ENCODE results near the gene ATXN10. TPM values are rescaled to one million over a fixed set of nuclear protein-coding genes. Genes with fewer than 3 reads are reported as not detected.

ATXN10 gene
- total RNA-seq, 4 donors from 2014 or later = 28.4 to 184 (median 66.3) TPM

DNA sequence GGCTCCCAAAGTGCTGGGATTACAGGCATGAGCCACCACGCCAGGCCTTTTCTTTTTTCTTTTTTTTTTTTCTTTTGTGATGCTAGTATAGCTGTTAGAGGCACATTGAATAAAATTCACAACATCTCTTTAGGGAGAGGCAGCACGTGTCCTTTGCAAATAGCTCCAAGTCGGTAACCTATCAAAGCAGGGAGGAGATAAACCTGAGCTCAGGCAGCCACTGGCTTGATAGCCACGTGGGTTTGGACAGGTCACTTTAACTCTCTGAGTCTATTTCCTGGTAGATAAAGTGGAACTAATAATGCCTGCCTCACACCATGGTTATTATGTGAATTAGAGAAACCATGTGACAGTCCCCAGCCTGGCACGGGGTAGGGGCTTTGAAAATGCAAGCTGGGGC lies 43.1 kb upstream of the ATXN10 start:
- no peak for TF ChIP-seq POLR2A (IDR thresholded peaks at IDR 0.05)
- peak in 1 of 3 donors; percentile 0 for DNase-seq
- no peaks in the 10 kb centered on the region for H3K9me3 ChIP-seq
- H3K36me3 ChIP-seq = no peaks in the 10 kb centered on the region
- H3K27ac ChIP-seq = no peak overlapping the region
- H3K4me1 ChIP-seq = no peaks in the 10 kb centered on the region
- no peaks in the 10 kb centered on the region for H3K27me3 ChIP-seq
- H3K4me3 ChIP-seq = no peak overlapping the region

DNA sequence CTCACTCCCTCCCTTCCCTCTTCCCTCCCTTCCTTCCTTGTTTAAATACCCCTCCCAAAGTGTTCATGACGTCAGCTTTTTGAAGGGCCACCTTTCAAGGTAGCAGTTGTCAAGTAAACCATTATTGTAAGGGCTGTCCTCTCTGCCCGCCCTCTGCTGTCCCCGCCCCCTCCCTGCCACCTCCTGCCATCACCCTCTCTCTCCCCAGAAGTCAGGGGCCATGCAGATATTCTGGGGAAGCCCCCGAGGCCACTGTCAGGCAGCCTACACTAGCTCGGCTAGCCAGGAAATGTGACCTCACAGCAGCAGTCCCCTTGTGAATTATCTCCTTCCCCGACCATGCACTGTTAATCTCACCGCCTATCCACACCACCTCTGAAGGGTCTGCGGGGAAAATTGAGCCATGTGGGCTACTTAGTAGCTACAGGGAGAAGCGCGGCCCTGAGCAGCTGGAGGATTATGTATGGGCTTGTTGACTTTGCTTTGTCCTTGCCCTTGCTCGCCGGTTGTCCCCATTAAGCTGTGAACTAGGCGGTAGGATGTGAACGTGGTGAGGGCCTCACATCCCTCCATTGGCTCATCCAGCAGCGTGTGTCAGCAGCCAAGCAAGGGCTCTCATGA lies 42.1 kb upstream of the ATXN10 start:
- Histone ChIP-seq H3K4me3 (no peak overlapping the region), H3K27ac (no peak overlapping the region), H3K9me3 (no peaks in the 10 kb centered on the region), H3K27me3 (no peaks in the 10 kb centered on the region), H3K4me1 (no peaks in the 10 kb centered on the region), H3K36me3 (no peaks in the 10 kb centered on the region)
- DNase-seq = peak in 1 of 3 donors; percentile 29
- no peak for TF ChIP-seq POLR2A (IDR thresholded peaks at IDR 0.05)
- TF ChIP-seq, protein P1, sequence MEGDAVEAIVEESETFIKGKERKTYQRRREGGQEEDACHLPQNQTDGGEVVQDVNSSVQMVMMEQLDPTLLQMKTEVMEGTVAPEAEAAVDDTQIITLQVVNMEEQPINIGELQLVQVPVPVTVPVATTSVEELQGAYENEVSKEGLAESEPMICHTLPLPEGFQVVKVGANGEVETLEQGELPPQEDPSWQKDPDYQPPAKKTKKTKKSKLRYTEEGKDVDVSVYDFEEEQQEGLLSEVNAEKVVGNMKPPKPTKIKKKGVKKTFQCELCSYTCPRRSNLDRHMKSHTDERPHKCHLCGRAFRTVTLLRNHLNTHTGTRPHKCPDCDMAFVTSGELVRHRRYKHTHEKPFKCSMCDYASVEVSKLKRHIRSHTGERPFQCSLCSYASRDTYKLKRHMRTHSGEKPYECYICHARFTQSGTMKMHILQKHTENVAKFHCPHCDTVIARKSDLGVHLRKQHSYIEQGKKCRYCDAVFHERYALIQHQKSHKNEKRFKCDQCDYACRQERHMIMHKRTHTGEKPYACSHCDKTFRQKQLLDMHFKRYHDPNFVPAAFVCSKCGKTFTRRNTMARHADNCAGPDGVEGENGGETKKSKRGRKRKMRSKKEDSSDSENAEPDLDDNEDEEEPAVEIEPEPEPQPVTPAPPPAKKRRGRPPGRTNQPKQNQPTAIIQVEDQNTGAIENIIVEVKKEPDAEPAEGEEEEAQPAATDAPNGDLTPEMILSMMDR (IDR thresholded peaks at IDR 0.05) = no peak

DNA sequence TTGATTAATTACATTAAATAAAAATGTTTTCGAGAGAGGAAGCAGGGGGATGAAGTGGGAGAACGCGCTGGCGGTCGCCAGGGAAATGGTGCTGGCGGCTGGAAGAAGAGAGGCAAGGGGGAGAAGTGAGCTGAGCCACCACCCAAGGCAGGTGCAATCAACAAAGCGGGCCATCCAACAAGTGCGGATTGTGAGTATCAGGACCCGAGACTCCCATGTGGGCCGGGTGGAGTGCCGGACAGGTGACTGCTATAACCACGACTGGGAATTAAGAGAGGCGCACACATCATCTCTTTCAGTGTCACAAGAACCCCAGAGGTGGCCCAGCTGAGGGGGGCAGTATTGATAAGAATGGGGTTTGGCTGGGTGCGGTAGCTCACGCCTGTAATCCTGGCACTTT lies 41.2 kb upstream of the ATXN10 start:
- H3K9me3 ChIP-seq = no peaks in the 10 kb centered on the region
- TF ChIP-seq, protein P1 (IDR thresholded peaks at IDR 0.05) = no peak
- TF ChIP-seq POLR2A (IDR thresholded peaks at IDR 0.05) = no peak
- H3K27ac ChIP-seq = no peak overlapping the region
- no peaks in the 10 kb centered on the region for H3K36me3 ChIP-seq
- peak in 1 of 3 donors; percentile 5 for DNase-seq
- H3K27me3 ChIP-seq = no peaks in the 10 kb centered on the region
- no peaks in the 10 kb centered on the region for H3K4me1 ChIP-seq
- H3K4me3 ChIP-seq = no peak overlapping the region

DNA sequence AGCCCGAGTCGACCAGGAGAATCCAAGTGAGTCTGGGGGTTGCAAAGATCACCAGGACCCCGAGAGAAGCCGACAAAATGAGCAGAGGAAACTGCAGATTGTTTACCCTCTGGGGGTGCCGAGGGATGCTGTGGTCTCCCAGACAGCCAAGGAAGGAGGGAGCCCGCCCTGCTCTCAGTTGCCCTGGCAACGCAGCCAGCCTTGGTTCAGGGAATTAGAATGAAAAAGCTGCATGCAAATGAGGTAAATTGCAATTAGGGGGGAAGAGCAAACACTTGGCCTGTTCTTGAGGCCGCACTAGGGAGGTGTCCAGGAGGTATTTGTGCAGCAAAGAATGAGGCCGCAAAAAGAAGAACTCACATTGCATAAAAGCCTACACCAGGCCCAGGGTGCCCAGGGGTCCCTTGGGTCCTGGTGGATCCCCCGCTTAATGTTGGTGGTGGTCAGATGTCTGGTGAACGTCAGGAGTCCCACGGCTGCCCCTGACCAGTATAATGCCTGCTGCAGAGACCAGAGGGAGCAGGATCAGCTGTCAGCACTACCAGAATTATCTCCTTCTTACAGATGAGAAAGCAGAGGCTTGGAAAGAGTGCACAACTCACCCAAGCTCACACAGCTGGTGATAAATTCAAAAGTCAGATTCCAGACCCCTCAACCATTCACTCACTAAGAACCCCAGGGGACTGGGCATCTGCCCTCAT lies 40.3 kb upstream of the ATXN10 start:
- Histone ChIP-seq H3K4me3 (no peak overlapping the region), H3K27me3 (no peaks in the 10 kb centered on the region), H3K27ac (no peak overlapping the region), H3K36me3 (no peaks in the 10 kb centered on the region), H3K9me3 (no peaks in the 10 kb centered on the region), H3K4me1 (no peaks in the 10 kb centered on the region)
- DNase-seq = peak in 1 of 3 donors; percentile 20
- no peak for TF ChIP-seq POLR2A (IDR thresholded peaks at IDR 0.05)
- TF ChIP-seq, protein P1 (IDR thresholded peaks at IDR 0.05) = no peak

DNA sequence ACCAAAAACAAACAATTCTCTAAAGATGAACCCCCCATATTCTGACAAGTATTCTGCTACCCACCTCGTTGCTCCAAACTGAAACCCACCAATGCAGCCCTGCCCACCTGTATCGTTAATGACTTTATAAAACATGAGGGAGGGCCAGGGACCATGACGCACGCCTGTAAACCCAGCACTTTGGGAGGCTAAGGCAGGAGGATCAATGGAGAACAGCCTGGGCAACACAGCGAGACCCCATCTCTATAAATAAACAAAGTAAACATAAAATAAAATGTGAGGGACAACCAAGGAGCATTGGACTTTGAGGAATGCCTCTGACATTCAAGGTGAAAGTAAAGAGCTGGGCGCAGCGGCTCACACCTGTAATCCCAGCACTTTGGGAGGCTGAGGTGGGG lies 39.8 kb upstream of the ATXN10 start:
- Histone ChIP-seq H3K27ac (no peak overlapping the region), H3K4me3 (no peak overlapping the region), H3K36me3 (no peaks in the 10 kb centered on the region), H3K4me1 (no peaks in the 10 kb centered on the region), H3K27me3 (no peaks in the 10 kb centered on the region), H3K9me3 (no peaks in the 10 kb centered on the region)
- TF ChIP-seq, protein P1 (IDR thresholded peaks at IDR 0.05) = no peak
- no peak for TF ChIP-seq POLR2A (IDR thresholded peaks at IDR 0.05)
- DNase-seq = peak in 1 of 3 donors; percentile 14

DNA sequence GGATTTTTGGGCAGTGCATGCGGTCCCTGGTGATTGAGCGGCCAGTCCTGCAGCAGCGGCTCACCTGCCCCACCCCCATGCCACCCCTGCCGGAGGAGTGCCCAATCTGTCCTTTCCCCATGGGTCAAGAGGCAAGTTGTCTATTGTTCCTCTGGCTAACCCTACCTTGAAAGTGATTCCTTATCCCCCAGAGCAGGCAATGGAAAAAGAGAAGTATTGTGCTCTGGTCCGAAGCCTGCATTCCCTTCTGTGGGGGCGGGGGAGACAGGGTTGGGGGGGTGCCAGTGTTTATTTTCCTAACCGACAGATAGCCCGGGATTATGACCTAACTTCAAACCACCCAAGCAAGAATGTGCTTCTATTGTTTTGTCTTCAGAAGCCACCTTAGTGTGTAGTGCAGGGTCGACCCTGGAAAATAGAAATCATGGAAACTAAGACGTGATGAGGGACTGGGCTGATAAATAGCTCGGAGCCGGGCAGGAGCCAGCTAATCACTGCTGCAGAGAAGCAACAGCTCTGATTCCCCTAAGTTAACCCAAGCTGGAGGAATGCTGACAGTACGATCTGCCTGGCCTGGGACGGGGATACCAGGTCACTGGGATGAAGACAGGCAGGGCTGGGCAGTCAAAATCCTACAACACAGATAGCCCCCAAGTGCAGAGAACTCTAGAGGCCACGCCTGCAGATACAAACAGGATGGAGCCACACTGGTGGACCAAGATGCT lies 38.7 kb upstream of the ATXN10 start:
- Histone ChIP-seq H3K27me3 (no peaks in the 10 kb centered on the region), H3K9me3 (no peaks in the 10 kb centered on the region), H3K4me1 (no peaks in the 10 kb centered on the region), H3K36me3 (no peaks in the 10 kb centered on the region), H3K4me3 (no peak overlapping the region), H3K27ac (no peak overlapping the region)
- TF ChIP-seq, protein P1 (IDR thresholded peaks at IDR 0.05) = no peak
- TF ChIP-seq POLR2A (IDR thresholded peaks at IDR 0.05) = no peak
- DNase-seq = peak in 1 of 3 donors; percentile 13
